Measurements from ENCODE around the gene PTER.

DNA sequence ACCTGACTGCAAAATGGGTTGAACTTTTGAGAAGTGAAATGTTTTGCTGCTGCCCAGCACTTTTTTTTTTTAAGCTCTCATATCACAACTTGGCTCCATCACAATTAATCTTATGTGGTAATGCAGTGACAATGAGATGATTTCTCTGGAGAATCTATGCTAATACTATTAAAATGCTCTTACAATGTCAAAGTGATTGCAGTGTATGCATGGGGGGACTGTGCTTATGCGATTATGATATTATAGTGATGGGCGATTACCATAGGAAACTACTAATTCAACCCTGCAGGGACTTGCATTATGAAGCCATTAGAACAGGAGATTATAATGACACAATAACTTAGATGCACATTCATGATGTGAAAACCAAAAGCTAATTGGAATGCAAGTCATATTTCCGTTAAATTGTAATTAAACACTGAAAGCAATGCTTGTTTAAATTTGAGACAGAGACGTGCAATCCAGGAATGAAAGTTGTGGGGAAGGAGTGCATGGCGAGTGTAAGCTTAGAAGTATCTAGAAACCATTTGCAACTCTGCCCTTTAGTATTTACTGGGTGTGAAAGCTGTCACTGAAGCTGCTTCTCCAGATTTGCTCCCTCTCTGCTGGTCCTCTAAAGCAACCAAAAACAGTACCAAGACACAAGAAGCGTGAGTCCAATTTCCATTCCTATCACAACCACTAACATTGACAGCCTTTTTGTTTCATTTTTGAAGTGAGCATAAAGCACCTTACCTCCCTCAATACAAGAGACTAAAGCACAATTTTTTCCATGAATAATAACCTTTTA is 21.6 kb downstream of the PTER start:
- no peak for TF ChIP-seq EP300 (IDR thresholded peaks at IDR 0.05)
- TF ChIP-seq, protein P1, sequence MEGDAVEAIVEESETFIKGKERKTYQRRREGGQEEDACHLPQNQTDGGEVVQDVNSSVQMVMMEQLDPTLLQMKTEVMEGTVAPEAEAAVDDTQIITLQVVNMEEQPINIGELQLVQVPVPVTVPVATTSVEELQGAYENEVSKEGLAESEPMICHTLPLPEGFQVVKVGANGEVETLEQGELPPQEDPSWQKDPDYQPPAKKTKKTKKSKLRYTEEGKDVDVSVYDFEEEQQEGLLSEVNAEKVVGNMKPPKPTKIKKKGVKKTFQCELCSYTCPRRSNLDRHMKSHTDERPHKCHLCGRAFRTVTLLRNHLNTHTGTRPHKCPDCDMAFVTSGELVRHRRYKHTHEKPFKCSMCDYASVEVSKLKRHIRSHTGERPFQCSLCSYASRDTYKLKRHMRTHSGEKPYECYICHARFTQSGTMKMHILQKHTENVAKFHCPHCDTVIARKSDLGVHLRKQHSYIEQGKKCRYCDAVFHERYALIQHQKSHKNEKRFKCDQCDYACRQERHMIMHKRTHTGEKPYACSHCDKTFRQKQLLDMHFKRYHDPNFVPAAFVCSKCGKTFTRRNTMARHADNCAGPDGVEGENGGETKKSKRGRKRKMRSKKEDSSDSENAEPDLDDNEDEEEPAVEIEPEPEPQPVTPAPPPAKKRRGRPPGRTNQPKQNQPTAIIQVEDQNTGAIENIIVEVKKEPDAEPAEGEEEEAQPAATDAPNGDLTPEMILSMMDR (IDR thresholded peaks at IDR 0.05): no peak
- no peak for TF ChIP-seq POLR2A (IDR thresholded peaks at IDR 0.05)
- no peak for TF ChIP-seq POLR2AphosphoS5 (IDR thresholded peaks at IDR 0.05)

Data from upper lobe of left lung (tissue), 4 donors.